Measurements from ENCODE around the gene SRGAP2C.
"Not testable (repeated sequence)": the region's sequence is repeated elsewhere in the genome, so short reads cannot be mapped to it uniquely, and the experiment has no call there.

SRGAP2C gene

GRCh38 chr1:121184290-121185127 is at the start of gene SRGAP2C, which contains the start of gene FAM72B:
TSS of gene SRGAP2C (plus strand) at chr1:121184975. CDS start at chr1:121187447, 2,472 bp downstream.
TSS of gene FAM72B (minus strand) at chr1:121184340. CDS start at chr1:121183489, 851 bp downstream.
- in situ Hi-C loops (cut with HindIII; ENCODE audit: low sequenced_read_pairs), result not testable (repeated sequence)

- in situ Hi-C loops (cut with HindIII; ENCODE audit: low sequenced_read_pairs), result not testable (repeated sequence)
Observed at GRCh38 chr1:121140393-121140792, 44.4 kb upstream of the SRGAP2C start.

- in situ Hi-C loops (cut with HindIII; ENCODE audit: low sequenced_read_pairs), result not testable (repeated sequence)
Observed at GRCh38 chr1:121148489-121149190, 36.1 kb upstream of the SRGAP2C start.

- in situ Hi-C loops (cut with HindIII; ENCODE audit: low sequenced_read_pairs), result not testable (repeated sequence)
Observed at GRCh38 chr1:121151294-121151693, 33.5 kb upstream of the SRGAP2C start.

- in situ Hi-C loops (cut with HindIII; ENCODE audit: low sequenced_read_pairs), result not testable (repeated sequence)
Observed at GRCh38 chr1:121152788-121153187, 32.0 kb upstream of the SRGAP2C start.

GRCh38 chr1:121154811-121155210 is 30.0 kb upstream of the SRGAP2C start:
- in situ Hi-C loops (cut with HindIII; ENCODE audit: low sequenced_read_pairs), result not testable (repeated sequence)

GRCh38 chr1:121155671-121156358 is 29.0 kb upstream of the SRGAP2C start:
- in situ Hi-C loops (cut with HindIII; ENCODE audit: low sequenced_read_pairs), result not testable (repeated sequence)

GRCh38 chr1:121156958-121157603 is 27.7 kb upstream of the SRGAP2C start:
- in situ Hi-C loops (cut with HindIII; ENCODE audit: low sequenced_read_pairs), result not testable (repeated sequence)

- in situ Hi-C loops (cut with HindIII; ENCODE audit: low sequenced_read_pairs), result not testable (repeated sequence)
Observed at GRCh38 chr1:121157609-121158008, 27.2 kb upstream of the SRGAP2C start.

GRCh38 chr1:121160118-121160517 is 24.7 kb upstream of the SRGAP2C start:
- in situ Hi-C loops (cut with HindIII; ENCODE audit: low sequenced_read_pairs), result not testable (repeated sequence)

GRCh38 chr1:121161199-121161901 is 23.4 kb upstream of the SRGAP2C start:
- in situ Hi-C loops (cut with HindIII; ENCODE audit: low sequenced_read_pairs), result not testable (repeated sequence)

- in situ Hi-C loops (cut with HindIII; ENCODE audit: low sequenced_read_pairs), result not testable (repeated sequence)
Observed at GRCh38 chr1:121163850-121164757, 20.7 kb upstream of the SRGAP2C start.

GRCh38 chr1:121165296-121165695 is 19.5 kb upstream of the SRGAP2C start:
- in situ Hi-C loops (cut with HindIII; ENCODE audit: low sequenced_read_pairs), result not testable (repeated sequence)

GRCh38 chr1:121167225-121167738 is 17.5 kb upstream of the SRGAP2C start:
- in situ Hi-C loops (cut with HindIII; ENCODE audit: low sequenced_read_pairs), result not testable (repeated sequence)

- in situ Hi-C loops (cut with HindIII; ENCODE audit: low sequenced_read_pairs), result not testable (repeated sequence)
Observed at GRCh38 chr1:121168152-121168668, 16.6 kb upstream of the SRGAP2C start.

- in situ Hi-C loops (cut with HindIII; ENCODE audit: low sequenced_read_pairs), result not testable (repeated sequence)
Observed at GRCh38 chr1:121176649-121177048, 8.1 kb upstream of the SRGAP2C start.

GRCh38 chr1:121178197-121178596 is 6.6 kb upstream of the SRGAP2C start:
- in situ Hi-C loops (cut with HindIII; ENCODE audit: low sequenced_read_pairs), result not testable (repeated sequence)

GRCh38 chr1:121183867-121184266 is 908 bp upstream of the SRGAP2C start:
- in situ Hi-C loops (cut with HindIII; ENCODE audit: low sequenced_read_pairs), result not testable (repeated sequence)

All from DLD1 (cell line).